ENCODE results near the gene RAPSN. TPM values are rescaled to one million over a fixed set of nuclear protein-coding genes. Genes with fewer than 3 reads are reported as not detected.

Gene RAPSN
- polyA plus RNA-seq, 1 donor (not counting 4 experiments of a cell fraction or from before 2014, with no cell fraction given) = 0.28 TPM

DNA sequence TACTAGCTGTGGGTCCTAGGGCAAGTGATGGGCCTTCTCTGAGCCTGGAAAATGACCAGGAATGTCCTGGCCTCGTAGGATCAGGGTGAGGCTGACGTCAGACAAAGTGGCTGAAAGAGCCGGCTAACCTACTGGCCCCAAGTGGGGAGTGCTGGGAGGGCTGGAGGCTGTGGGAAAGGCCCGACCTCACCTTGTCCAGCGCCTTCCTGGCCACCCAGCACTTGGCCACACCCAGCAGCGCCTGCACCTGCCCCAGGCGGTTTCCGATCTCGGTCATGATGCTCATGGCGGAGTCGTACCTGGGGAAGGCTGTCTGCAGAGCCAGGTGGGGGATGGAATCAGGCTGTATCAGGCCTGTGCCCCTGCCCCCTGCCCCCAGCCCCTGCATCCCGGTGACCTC is 7.5 kb downstream of the RAPSN start:
- H3K27ac ChIP-seq (ENCODE audit: control insufficient read depth, insufficient read depth, low read length) = no peak overlapping the region
- H3K4me1 ChIP-seq (ENCODE audit: control insufficient read depth, extremely low read depth, insufficient read depth, low read length) = no peaks in the 10 kb centered on the region
- H2AFZ ChIP-seq (ENCODE audit: control insufficient read depth, low read length) = no peak overlapping the region
- dilution Hi-C loops (cut with MboI; ENCODE audit: extremely low pct_ligation_motif_present, low sequenced_read_pairs) = no loop called here
- no peak for FAIRE-seq
- no peaks in the 10 kb centered on the region for H3K9me3 ChIP-seq (ENCODE audit: control insufficient read depth, low read depth, low read length)
- no peaks in the 10 kb centered on the region for H3K9me1 ChIP-seq (ENCODE audit: control insufficient read depth, extremely low read depth, insufficient read depth, low read length)
- no peaks in the 10 kb centered on the region for H4K20me1 ChIP-seq (ENCODE audit: control insufficient read depth, extremely low read depth, insufficient read depth, low read length)
- no peak for DNase-seq (ENCODE audit: low read depth, low spot score)
- TF ChIP-seq, protein P1, sequence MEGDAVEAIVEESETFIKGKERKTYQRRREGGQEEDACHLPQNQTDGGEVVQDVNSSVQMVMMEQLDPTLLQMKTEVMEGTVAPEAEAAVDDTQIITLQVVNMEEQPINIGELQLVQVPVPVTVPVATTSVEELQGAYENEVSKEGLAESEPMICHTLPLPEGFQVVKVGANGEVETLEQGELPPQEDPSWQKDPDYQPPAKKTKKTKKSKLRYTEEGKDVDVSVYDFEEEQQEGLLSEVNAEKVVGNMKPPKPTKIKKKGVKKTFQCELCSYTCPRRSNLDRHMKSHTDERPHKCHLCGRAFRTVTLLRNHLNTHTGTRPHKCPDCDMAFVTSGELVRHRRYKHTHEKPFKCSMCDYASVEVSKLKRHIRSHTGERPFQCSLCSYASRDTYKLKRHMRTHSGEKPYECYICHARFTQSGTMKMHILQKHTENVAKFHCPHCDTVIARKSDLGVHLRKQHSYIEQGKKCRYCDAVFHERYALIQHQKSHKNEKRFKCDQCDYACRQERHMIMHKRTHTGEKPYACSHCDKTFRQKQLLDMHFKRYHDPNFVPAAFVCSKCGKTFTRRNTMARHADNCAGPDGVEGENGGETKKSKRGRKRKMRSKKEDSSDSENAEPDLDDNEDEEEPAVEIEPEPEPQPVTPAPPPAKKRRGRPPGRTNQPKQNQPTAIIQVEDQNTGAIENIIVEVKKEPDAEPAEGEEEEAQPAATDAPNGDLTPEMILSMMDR (optimal IDR thresholded peaks at IDR 0.05 in 1 of 3, IDR thresholded peaks at IDR 0.05 in 1 of 3, conservative IDR thresholded peaks at IDR 0.05 in 1 of 3; ENCODE audit: extremely low read depth in 1 of 3, insufficient read depth in 2 of 3, low read length in 3 of 3) = no peak
- no peak for TF ChIP-seq EZH2 (IDR thresholded peaks at IDR 0.05; ENCODE audit: low read length)
- peaks cover 0 to 4% of the 10 kb centered on the region in 2 experiments for H3K36me3 ChIP-seq (ENCODE audit: control insufficient read depth in 2 of 2, extremely low read depth in 1 of 2, insufficient read depth in 2 of 2, low read length in 2 of 2)
- no peak overlapping the region for H3K9ac ChIP-seq (ENCODE audit: control insufficient read depth, extremely low read depth, insufficient read depth, low read length)
- no peak overlapping the region for H3K4me3 ChIP-seq (ENCODE audit: control insufficient read depth in 2 of 3, extremely low read depth in 1 of 3, insufficient read depth in 2 of 3, low read depth in 1 of 3, low read length in 3 of 3)
- H3K27me3 ChIP-seq (ENCODE audit: control insufficient read depth, extremely low read depth, insufficient read depth, low read length) = no peaks in the 10 kb centered on the region
- H3K4me2 ChIP-seq (ENCODE audit: control insufficient read depth, extremely low read depth, insufficient read depth, low read depth, low read length) = no peak overlapping the region
- H3K79me2 ChIP-seq (ENCODE audit: control insufficient read depth, insufficient read depth, low read length) = no peaks in the 10 kb centered on the region

DNA sequence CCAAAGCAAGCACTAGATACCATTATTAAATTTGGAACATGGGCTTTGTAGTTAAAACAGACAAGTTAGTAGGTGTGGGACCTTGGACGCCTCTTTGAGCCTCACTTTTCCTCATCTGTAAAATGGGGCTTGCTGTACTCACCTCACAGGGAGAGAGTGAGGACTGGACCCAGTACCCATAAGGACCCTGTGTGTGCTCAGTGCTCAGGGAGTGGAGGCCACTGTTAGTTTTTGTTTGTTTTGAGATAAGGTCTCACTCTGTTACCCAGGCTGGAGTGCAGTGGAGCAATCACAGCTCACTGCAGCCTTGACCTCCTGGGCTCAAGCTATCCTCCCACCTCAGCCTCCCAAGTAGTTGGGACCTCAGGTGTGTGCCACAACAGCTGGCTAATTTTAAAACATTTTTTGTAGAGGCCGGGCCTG is 8.9 kb downstream of the RAPSN start:
- H3K79me2 ChIP-seq (ENCODE audit: control insufficient read depth, insufficient read depth, low read length) = no peaks in the 10 kb centered on the region
- H2AFZ ChIP-seq (ENCODE audit: control insufficient read depth, low read length) = no peak overlapping the region
- peaks cover 0 to 4% of the 10 kb centered on the region in 2 experiments for H3K36me3 ChIP-seq (ENCODE audit: control insufficient read depth in 2 of 2, extremely low read depth in 1 of 2, insufficient read depth in 2 of 2, low read length in 2 of 2)
- no peaks in the 10 kb centered on the region for H3K9me3 ChIP-seq (ENCODE audit: control insufficient read depth, low read depth, low read length)
- no peaks in the 10 kb centered on the region for H3K4me1 ChIP-seq (ENCODE audit: control insufficient read depth, extremely low read depth, insufficient read depth, low read length)
- DNase-seq (ENCODE audit: low read depth, low spot score) (no peak), FAIRE-seq (no peak)
- no peak overlapping the region for H3K9ac ChIP-seq (ENCODE audit: control insufficient read depth, extremely low read depth, insufficient read depth, low read length)
- TF ChIP-seq, protein P1 (optimal IDR thresholded peaks at IDR 0.05 in 1 of 3, IDR thresholded peaks at IDR 0.05 in 1 of 3, conservative IDR thresholded peaks at IDR 0.05 in 1 of 3; ENCODE audit: extremely low read depth in 1 of 3, insufficient read depth in 2 of 3, low read length in 3 of 3) = no peak
- TF ChIP-seq EZH2 (IDR thresholded peaks at IDR 0.05; ENCODE audit: low read length) = no peak
- H3K4me3 ChIP-seq (ENCODE audit: control insufficient read depth in 2 of 3, extremely low read depth in 1 of 3, insufficient read depth in 2 of 3, low read depth in 1 of 3, low read length in 3 of 3) = no peak overlapping the region
- H4K20me1 ChIP-seq (ENCODE audit: control insufficient read depth, extremely low read depth, insufficient read depth, low read length) = no peaks in the 10 kb centered on the region
- H3K9me1 ChIP-seq (ENCODE audit: control insufficient read depth, extremely low read depth, insufficient read depth, low read length) = no peaks in the 10 kb centered on the region
- no peak overlapping the region for H3K4me2 ChIP-seq (ENCODE audit: control insufficient read depth, extremely low read depth, insufficient read depth, low read depth, low read length)
- dilution Hi-C loops (cut with MboI; ENCODE audit: extremely low pct_ligation_motif_present, low sequenced_read_pairs) = no loop called here
- no peaks in the 10 kb centered on the region for H3K27me3 ChIP-seq (ENCODE audit: control insufficient read depth, extremely low read depth, insufficient read depth, low read length)
- no peak overlapping the region for H3K27ac ChIP-seq (ENCODE audit: control insufficient read depth, insufficient read depth, low read length)

All from keratinocyte (primary cell).